Osteocyte (in vitro differentiated cells): ENCODE results near the gene ACSL5. TPM values are rescaled to one million over a fixed set of nuclear protein-coding genes. Genes with fewer than 3 reads are reported as not detected.

Experiments used
- DNase-seq: peaks from one replicate; pipeline ENCODE4 v3.0.0; 2021; ENCODE audit warnings: mixed read lengths; ENCODE audit not compliant: unreplicated experiment; ENCODE audit errors: extremely low spot score
- H3K27ac Mint-ChIP-seq: one replicate; pipeline ENCODE4 v1.8.0; 2021; ENCODE audit warnings: mild to moderate bottlenecking, mixed read lengths; ENCODE audit not compliant: unreplicated experiment
- H3K27me3 Mint-ChIP-seq: one replicate; pipeline ENCODE4 v1.8.0; 2021; ENCODE audit warnings: mixed read lengths; ENCODE audit not compliant: unreplicated experiment
- H3K36me3 Mint-ChIP-seq: one replicate; pipeline ENCODE4 v1.8.0; 2021; ENCODE audit warnings: mixed read lengths; ENCODE audit not compliant: unreplicated experiment
- H3K4me1 Mint-ChIP-seq: one replicate; pipeline ENCODE4 v1.8.0; 2021; ENCODE audit warnings: mixed read lengths; ENCODE audit not compliant: unreplicated experiment
- H3K4me3 Mint-ChIP-seq: one replicate; pipeline ENCODE4 v1.8.0; 2021; ENCODE audit warnings: mild to moderate bottlenecking, moderate library complexity, mixed read lengths; ENCODE audit not compliant: unreplicated experiment
- H3K9me3 Mint-ChIP-seq: one replicate; pipeline ENCODE4 v1.8.0; 2021; ENCODE audit warnings: mixed read lengths; ENCODE audit not compliant: unreplicated experiment
- CTCF ChIP-seq: fragments of 200-600 bp; sonication (generic); IDR thresholded peaks from 2 replicates; pipeline ENCODE4 v1.5.0; 2021; ENCODE audit warnings: antibody characterized with exemption, mild to moderate bottlenecking, moderate library complexity
- total RNA-seq: library from RNA; stranded (reverse); gene quantifications from 2 replicates; pipeline ENCODE4 v1.2.1, GENCODE V29; 2021

ACSL5 gene
- total RNA-seq, 1 donor from 2014 or later: 0.46 TPM

- Mint-ChIP-seq H3K36me3 (no peaks in the 10 kb centered on the region), H3K27me3 (no peaks in the 10 kb centered on the region), H3K4me3 (no peak overlapping the region), H3K9me3 (no peaks in the 10 kb centered on the region), H3K4me1 (peaks cover 14% of the 10 kb centered on the region), H3K27ac (no peak overlapping the region)
- no peak for TF ChIP-seq CTCF
- no peak for DNase-seq
Observed at GRCh38 chr10:112360308-112361270, 13.3 kb upstream of the ACSL5 start.

- Mint-ChIP-seq H3K4me3 (no peak overlapping the region), H3K9me3 (no peaks in the 10 kb centered on the region), H3K4me1 (peaks cover 14% of the 10 kb centered on the region), H3K27ac (no peak overlapping the region), H3K27me3 (no peaks in the 10 kb centered on the region), H3K36me3 (no peaks in the 10 kb centered on the region)
- no peak for DNase-seq
- TF ChIP-seq CTCF: no peak
Observed at GRCh38 chr10:112361951-112362751, 11.8 kb upstream of the ACSL5 start.

GRCh38 chr10:112362833-112363232, 11.1 kb upstream of the ACSL5 start:
- H3K4me3 Mint-ChIP-seq: no peak overlapping the region
- no peak for TF ChIP-seq CTCF
- H3K36me3 Mint-ChIP-seq: no peaks in the 10 kb centered on the region
- DNase-seq: no peak
- H3K9me3 Mint-ChIP-seq: no peaks in the 10 kb centered on the region
- peaks cover 14% of the 10 kb centered on the region for H3K4me1 Mint-ChIP-seq
- H3K27me3 Mint-ChIP-seq: no peaks in the 10 kb centered on the region
- no peak overlapping the region for H3K27ac Mint-ChIP-seq

- H3K27ac Mint-ChIP-seq: no peak overlapping the region
Observed at GRCh38 chr10:112363696-112364688, 9.9 kb upstream of the ACSL5 start.

More at GRCh38 chr10:112363696-112364688, 9.9 kb upstream of the ACSL5 start:
- TF ChIP-seq CTCF: no peak
- Mint-ChIP-seq H3K36me3 (no peaks in the 10 kb centered on the region), H3K9me3 (no peaks in the 10 kb centered on the region), H3K4me3 (no peak overlapping the region), H3K27me3 (no peaks in the 10 kb centered on the region), H3K4me1 (peaks cover 14% of the 10 kb centered on the region)
- no peak for DNase-seq
